Measurements from ENCODE around the gene GPR35.

GPR35 gene

DNA sequence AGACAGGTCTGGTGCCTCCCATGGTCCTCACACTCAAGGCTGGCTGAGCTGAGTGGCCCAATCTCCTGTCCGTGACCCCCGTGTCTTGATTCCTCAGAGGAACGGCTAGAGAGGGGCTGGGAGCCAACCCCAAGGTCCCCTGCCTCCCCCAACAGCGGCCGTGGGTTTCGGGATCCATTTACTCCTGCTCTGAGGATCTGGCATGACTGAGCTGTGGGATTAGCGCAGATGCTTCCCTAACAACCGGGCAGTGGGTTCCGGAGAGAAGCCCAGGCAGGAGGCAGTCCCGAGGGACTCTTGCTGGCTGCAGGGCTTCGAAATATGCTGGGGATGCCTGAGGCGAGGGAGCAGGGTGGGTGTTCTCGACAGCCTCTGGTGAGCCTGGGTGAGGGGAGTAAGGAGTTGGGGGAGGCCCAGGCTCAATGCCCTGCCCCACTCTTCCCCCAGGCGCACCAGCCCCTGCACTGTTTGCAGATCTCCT, 18.9 kb downstream of the GPR35 start:
- no peak overlapping the region for H3K4me3 ChIP-seq
- peaks cover 26% of the 10 kb centered on the region for H3K4me1 ChIP-seq
- H4K20me1 ChIP-seq: no peaks in the 10 kb centered on the region
- H3K4me2 ChIP-seq: peak overlapping the region; percentile 43
- no peak overlapping the region for H3K27ac ChIP-seq
- H3K36me3 ChIP-seq: no peaks in the 10 kb centered on the region
- peaks cover 29% of the 10 kb centered on the region for H3K9me3 ChIP-seq
- no peak for TF ChIP-seq Cebpa-rat (IDR thresholded peaks at IDR 0.05)
- peaks cover 16% of the 10 kb centered on the region for H3K27me3 ChIP-seq
- no peak overlapping the region for H3K9ac ChIP-seq

GRCh38 chr2:240644859-240645301, 19.6 kb downstream of the GPR35 start:
- H3K4me3 ChIP-seq: no peak overlapping the region
- H3K4me1 ChIP-seq: peaks cover 26% of the 10 kb centered on the region
- H3K4me2 ChIP-seq: peak overlapping the region; percentile 43; the same call in 1 of the 2 replicates
- H3K9ac ChIP-seq: no peak overlapping the region
- no peaks in the 10 kb centered on the region for H4K20me1 ChIP-seq
- peaks cover 22% of the 10 kb centered on the region for H3K9me3 ChIP-seq
- TF ChIP-seq Cebpa-rat (IDR thresholded peaks at IDR 0.05): no peak
- no peak overlapping the region for H3K27ac ChIP-seq
- no peaks in the 10 kb centered on the region for H3K36me3 ChIP-seq
- H3K27me3 ChIP-seq: peaks cover 20% of the 10 kb centered on the region

- Histone ChIP-seq H3K4me3 (no peak overlapping the region), H4K20me1 (no peaks in the 10 kb centered on the region), H3K36me3 (no peaks in the 10 kb centered on the region), H3K4me1 (peaks cover 26% of the 10 kb centered on the region), H3K9me3 (peaks cover 21% of the 10 kb centered on the region), H3K4me2 (no peak overlapping the region), H3K27ac (no peak overlapping the region), H3K9ac (no peak overlapping the region), H3K27me3 (peaks cover 20% of the 10 kb centered on the region)
- no peak for TF ChIP-seq Cebpa-rat (IDR thresholded peaks at IDR 0.05)
Observed at GRCh38 chr2:240645346-240645745, 20.1 kb downstream of the GPR35 start.

GRCh38 chr2:240645801-240646175, 20.5 kb downstream of the GPR35 start:
- H3K9me3 ChIP-seq: peaks cover 21% of the 10 kb centered on the region
- H3K27me3 ChIP-seq: peaks cover 20% of the 10 kb centered on the region
- H3K27ac ChIP-seq: no peak overlapping the region
- H4K20me1 ChIP-seq: no peaks in the 10 kb centered on the region
- peaks cover 26% of the 10 kb centered on the region for H3K4me1 ChIP-seq
- no peak overlapping the region for H3K4me2 ChIP-seq
- H3K36me3 ChIP-seq: no peaks in the 10 kb centered on the region
- no peak overlapping the region for H3K4me3 ChIP-seq
- no peak overlapping the region for H3K9ac ChIP-seq
- TF ChIP-seq Cebpa-rat (IDR thresholded peaks at IDR 0.05): no peak

DNA sequence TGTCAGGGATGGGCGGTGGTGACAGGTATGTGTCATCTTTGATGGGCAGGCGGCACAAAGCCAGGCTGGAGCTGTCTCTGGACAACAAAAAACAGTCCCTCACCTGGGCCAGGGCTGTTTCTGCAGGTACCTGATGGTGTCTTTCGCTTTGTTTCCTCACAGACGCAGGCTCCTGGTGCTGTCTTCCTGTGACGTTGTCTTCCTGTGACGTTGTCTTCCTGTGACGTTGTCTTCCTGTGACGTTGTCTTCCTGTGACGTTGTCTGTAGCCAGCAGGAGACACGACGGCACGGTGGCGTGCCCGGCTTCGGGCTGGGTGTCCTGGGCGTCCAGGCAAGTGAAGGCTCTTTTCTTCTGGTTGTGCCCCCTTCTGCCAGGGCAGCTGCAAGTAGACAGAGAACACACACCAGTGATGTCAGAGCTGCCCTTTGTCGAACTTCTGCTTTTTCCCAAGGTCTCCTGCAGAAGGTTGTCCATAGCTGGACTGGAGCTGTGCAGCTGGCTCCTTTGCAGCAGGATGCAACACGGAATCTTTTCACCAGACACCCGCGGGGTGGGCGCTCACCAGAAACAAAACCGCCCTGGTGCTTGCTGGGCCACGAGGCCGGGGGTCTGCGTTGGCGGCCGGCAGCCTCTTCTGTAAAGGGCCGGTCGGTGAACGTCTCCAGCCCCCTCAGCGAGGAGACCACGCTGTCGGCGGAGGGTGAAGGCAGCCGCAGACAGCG, 21.1 kb downstream of the GPR35 start:
- no peak for TF ChIP-seq Cebpa-rat (IDR thresholded peaks at IDR 0.05)
- Histone ChIP-seq H3K4me2 (no peak overlapping the region), H3K4me3 (no peak overlapping the region)

DNA sequence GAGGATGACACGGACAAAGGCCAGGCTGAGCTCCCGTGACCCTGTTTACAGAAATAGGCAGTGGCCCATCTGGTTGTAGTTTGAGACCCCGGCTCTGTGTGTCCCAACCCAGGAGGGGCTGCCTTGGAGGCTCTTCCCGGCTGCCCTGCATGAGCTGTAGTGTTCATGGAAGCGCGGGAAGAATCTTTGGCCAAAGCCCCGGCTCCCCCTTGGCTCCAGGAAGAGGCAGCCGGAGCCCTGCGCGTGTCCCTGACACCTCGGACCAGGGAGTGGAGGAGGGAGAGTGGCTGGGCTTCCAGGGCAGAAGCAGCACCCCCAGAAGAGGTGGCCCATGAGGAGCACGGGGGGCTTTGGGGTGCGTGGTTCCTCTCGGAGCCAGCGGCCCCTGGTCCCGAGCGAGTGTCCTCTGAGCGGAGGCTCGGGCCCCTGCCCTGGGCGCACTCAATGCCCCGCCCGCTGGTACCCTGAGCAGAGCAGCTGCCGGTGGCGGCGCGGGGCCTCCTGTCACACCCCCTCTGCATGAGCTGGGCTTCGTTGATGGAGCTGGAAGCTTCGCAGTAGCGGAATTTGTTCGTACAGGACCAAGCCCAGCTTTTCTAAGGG, 21.7 kb downstream of the GPR35 start:
- TF ChIP-seq Cebpa-rat (IDR thresholded peaks at IDR 0.05): no peak
- H3K9me3 ChIP-seq: peaks cover 13% of the 10 kb centered on the region
- no peaks in the 10 kb centered on the region for H3K36me3 ChIP-seq
- no peak overlapping the region for H3K4me3 ChIP-seq
- H3K27me3 ChIP-seq: peaks cover 20% of the 10 kb centered on the region
- H3K9ac ChIP-seq: no peak overlapping the region
- peaks cover 26% of the 10 kb centered on the region for H3K4me1 ChIP-seq
- no peaks in the 10 kb centered on the region for H4K20me1 ChIP-seq
- H3K27ac ChIP-seq: no peak overlapping the region
- H3K4me2 ChIP-seq: no peak overlapping the region

More for the DNA sequence above, 21.1 kb downstream of the GPR35 start:
- Histone ChIP-seq H3K27me3 (peaks cover 20% of the 10 kb centered on the region), H4K20me1 (no peaks in the 10 kb centered on the region), H3K4me1 (peaks cover 26% of the 10 kb centered on the region), H3K9ac (no peak overlapping the region), H3K27ac (no peak overlapping the region), H3K36me3 (no peaks in the 10 kb centered on the region), H3K9me3 (peaks cover 17% of the 10 kb centered on the region)

GRCh38 chr2:240647503-240648154, 22.3 kb downstream of the GPR35 start:
- Histone ChIP-seq H3K4me1 (peaks cover 26% of the 10 kb centered on the region), H3K27ac (no peak overlapping the region), H3K36me3 (no peaks in the 10 kb centered on the region), H3K9ac (no peak overlapping the region), H3K4me2 (peak overlapping the region; percentile 52; the same call in 1 of the 2 replicates), H3K27me3 (peaks cover 20% of the 10 kb centered on the region), H3K9me3 (peaks cover 6% of the 10 kb centered on the region), H4K20me1 (no peaks in the 10 kb centered on the region), H3K4me3 (no peak overlapping the region)
- no peak for TF ChIP-seq Cebpa-rat (IDR thresholded peaks at IDR 0.05)

- Histone ChIP-seq H3K4me3 (no peak overlapping the region), H3K27ac (no peak overlapping the region), H3K9me3 (peaks cover under 1% of the 10 kb centered on the region; the same call in 1 of the 2 replicates), H3K4me2 (peak overlapping the region; percentile 52), H3K36me3 (no peaks in the 10 kb centered on the region), H3K27me3 (peaks cover 20% of the 10 kb centered on the region), H3K4me1 (peaks cover 26% of the 10 kb centered on the region), H3K9ac (no peak overlapping the region), H4K20me1 (no peaks in the 10 kb centered on the region)
- no peak for TF ChIP-seq Cebpa-rat (IDR thresholded peaks at IDR 0.05)
Observed at GRCh38 chr2:240648155-240648649, 22.9 kb downstream of the GPR35 start.

DNA sequence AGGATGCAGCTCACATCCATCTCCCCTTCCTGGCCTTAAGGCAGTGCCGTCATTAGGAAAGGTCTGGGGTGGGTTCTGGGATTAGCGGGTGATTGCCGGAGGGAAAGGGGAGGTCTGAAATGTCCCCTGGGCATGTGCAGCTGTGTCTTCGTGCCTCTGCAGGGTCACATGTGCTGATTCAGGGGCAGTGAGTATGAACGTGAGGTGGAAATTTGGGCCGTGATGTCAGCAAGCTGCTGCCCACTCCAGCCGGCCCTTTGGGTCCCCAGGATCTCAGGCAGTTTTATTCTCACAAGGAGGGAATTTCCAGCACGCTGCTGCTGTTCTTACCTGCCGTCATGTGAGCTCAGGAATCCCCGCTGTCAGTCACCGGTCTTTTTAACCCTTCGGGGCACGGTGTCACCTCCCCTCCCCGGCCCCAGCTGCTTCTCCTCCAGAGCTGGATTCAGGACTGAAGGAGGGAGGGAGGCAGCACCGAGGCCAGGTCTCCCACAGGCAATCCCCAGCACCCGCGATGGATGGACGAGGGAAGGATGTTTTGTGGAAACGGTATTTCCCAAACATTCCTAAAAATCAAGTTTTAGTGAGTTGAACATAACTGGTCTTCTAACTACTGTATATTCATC, 23.5 kb downstream of the GPR35 start:
- H3K27ac ChIP-seq: no peak overlapping the region

More for the DNA sequence above, 23.5 kb downstream of the GPR35 start:
- Histone ChIP-seq H3K4me1 (peaks cover 26% of the 10 kb centered on the region), H3K9me3 (no peaks in the 10 kb centered on the region), H3K36me3 (no peaks in the 10 kb centered on the region), H3K4me2 (peak overlapping the region; percentile 52), H3K4me3 (no peak overlapping the region), H4K20me1 (no peaks in the 10 kb centered on the region), H3K27me3 (peaks cover 20% of the 10 kb centered on the region), H3K9ac (no peak overlapping the region)
- TF ChIP-seq Cebpa-rat (IDR thresholded peaks at IDR 0.05): no peak
